IPS-NIHi7 (cell line): Measurements from ENCODE around the gene TPO.
"Not testable (repeated sequence)": the region's sequence is repeated elsewhere in the genome, so short reads cannot be mapped to it uniquely, and the experiment has no call there.

ENCODE experiments used
- DNase-seq: peaks from one replicate; pipeline ENCODE4 v3.0.0; 2012; ENCODE audit warnings: mixed read lengths; ENCODE audit errors: extremely low spot score

TPO gene

DNA sequence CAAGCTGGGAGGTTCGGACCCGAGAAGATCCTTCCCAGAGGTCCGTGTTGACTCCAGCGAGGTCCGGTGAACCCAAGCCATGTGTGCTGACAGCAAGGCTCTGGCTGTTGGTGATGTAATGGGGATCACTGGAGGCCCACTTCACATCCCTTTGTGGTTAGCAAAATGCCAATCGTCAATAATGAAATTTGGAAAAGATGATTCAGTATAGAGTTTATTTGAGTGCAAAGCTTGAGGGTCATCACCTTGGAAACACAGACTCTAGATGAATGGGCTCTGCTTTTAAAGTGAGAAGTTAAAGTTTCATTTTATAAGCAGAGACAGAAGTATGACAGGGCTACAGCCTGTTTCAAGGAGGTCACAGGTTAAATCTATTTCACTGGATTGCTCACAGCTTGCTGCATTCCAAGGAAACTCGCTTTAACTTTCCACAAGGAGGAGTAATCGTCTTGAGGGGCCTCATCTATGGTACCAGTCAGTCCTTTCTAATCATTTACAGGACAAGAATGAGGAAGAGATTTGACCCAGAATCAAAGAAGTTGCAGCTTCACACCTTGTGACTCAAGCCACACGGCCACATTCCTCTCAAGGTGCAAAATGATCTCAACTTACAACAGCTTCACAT is 140.5 kb downstream of the TPO start:
- DNase-seq, result no peak

DNA sequence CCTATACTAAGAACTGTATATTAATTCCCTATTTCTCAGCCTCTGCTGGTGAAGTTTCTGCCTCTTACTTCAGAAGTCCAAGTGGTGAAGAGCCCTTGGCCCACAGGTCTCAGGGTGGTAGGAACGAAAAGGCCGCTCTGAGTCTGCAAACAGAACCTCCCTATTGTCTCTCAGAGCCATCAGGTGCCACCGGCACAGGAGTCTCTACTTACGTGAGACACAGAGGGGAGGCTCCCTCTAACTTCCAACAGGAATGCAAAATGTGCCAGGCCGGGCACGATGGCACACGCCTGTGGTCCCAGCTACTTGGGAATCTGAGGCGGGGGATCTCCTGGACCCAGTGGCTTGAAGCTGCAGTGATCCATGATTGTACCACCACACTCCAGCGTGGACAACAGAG is 143.0 kb downstream of the TPO start:
- DNase-seq, result no peak

DNA sequence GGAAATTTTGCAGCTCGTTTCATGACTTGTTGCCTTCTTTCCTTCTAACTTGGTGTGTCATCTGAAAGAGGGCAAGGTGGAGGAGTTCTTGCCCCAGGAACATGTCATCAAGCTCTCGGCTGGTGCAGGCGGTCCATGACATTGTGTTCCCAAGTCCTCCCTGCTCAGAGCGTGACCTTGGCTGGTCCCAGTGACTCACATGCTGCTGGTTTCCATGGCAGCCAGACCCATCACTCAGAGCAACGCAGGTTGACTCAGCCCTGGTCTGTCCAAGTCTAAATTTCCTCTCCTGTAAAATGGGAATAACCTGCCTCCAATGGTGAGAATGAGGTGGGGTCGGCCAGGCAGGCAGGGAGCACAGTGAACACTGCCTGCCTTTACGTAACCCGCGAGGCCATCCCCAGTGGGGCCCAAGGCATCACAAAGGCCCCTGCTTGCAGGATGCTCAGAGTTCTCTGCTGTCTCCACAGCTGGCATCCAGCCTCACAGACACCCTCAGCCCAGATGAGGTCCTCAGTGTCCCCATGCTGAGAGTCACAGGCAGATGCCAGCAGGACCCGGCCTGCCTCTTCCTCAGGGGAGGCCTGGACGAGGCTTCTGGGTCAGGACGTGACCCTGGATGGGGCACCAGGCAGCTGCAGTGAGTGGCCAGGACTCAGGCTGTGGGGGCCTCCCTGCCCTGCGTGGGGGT is 143.7 kb downstream of the TPO start:
- no peak for DNase-seq

DNA sequence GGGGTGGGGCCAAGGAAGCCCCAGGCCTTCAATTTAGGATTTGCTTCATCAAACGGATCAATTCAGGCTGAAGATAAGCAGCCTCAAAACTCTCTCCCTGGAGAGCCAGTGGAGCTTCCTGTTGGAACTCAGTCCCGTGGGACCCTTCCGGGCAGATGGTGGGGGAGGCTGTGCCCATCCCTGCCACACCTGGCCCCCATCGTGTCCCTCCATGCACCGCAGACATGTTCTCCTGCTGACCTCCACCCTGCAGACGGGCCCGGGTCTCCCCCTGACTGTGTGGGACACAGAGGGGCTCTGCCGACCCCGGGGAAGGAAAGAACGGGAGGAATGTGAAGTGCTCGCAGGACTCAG is 144.2 kb downstream of the TPO start:
- DNase-seq, result no peak

DNA sequence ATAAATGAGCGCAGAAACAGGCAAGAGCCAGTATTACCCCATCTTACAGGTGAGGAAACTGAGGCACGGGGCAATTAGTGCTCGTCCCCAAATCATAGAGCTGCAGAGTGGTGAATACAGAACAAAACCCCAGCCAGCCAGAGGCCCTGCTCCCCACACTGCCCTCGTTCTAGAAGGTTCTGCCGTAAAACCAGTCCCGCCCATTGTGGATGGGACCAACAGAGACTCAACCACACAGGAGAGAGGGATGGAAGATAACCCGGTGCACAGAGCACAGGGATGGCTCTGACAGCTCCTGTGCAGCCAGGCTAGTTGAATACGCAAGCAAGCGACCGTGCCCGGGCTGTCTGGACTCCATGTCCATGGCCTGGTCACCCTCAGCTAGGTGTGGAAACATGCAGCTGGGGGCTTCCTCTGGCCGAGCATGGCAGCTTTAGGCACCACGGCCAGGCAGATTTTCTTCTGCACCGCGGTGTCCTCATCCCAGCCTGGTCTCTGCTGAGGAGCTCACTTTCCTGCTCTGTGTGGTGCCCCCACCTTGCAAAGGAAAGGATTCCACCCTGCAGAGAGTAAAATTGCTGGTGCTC is 146.4 kb downstream of the TPO start:
- no peak for DNase-seq

DNA sequence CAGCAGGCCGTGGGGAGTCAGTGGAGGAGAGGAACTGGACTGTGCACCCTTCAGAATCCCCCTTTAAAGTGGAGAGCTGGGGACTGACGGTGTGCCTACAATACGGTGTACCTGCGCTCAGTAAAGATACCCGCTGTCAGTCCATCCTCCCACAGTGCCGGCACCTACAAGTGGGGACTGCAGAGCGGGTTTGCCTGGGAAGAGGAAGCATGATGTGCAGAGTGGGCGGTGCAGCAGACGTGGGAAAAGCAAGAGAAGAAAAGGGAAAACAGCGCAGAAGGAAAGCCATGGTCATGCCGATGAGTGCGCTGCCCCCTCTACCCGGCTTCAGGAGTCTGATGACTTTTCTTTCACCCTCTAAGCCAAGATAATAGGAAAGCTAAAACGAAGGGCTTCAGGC is 148.0 kb downstream of the TPO start:
- DNase-seq, result no peak

DNA sequence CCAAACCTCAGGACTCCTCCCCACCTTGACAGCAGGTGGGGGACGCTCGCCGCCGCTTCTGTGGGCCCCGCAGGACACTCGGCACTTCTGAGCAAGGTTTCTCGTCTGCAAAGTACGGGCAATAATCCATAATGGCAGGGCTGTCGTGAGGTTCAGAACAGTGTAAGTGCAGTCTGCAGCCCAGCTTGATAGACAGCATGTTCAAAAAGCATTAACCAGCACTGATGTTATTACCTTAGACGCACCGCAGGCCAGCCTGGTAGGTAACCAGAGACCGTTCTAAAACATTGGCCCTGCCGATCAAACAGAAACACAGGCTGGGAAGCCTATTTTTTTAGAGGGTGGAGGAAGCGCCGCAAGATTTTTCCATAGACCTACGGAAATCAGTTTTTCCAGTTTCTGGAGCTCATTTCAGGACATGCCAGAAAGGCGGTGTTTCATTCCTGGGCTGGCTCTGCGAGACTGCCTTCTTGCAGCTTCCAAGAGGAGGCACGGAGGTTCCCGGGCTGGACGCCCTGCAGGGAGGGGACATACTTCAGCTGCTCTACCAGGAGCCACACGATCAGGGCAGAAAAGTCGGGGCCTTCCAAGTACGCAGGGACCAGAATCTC is 148.7 kb downstream of the TPO start:
- no peak for DNase-seq

DNA sequence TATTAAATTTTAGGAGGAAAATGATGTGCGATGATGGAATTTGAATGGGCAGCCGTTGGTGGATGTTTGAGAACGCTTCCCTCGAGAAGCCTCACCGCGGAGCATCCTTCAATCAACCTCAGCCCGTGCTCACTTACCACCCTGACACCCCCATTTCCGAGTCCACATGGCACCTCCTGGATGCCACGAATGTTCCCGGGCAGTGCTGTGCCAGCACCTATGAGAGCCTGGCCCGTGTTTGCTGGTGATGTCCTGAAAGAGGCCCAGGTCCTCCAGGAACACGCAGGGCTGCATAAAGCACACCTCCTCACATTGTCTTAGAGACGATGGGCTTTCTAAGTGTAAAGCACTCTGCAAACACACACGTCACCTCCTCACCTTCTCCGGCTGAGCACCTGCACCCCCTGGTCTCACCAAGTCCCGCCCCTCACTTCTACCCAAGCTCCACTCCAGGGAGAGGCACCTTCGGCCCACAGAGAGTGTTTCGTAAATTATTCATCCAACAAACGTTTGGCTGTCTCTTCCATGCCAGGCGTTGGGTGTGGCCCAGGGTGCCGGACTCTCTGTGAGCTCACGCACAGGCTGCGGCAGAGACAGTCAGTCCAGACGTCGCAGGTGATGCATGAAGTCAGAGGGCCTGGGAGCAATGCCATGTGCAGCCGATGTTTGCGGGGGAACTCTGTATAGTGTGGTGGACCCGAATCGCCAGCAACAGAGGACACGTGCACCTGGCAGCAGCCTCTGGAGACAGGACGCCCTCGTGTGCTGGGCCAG is 150.0 kb downstream of the TPO start:
- no peak for DNase-seq

DNA sequence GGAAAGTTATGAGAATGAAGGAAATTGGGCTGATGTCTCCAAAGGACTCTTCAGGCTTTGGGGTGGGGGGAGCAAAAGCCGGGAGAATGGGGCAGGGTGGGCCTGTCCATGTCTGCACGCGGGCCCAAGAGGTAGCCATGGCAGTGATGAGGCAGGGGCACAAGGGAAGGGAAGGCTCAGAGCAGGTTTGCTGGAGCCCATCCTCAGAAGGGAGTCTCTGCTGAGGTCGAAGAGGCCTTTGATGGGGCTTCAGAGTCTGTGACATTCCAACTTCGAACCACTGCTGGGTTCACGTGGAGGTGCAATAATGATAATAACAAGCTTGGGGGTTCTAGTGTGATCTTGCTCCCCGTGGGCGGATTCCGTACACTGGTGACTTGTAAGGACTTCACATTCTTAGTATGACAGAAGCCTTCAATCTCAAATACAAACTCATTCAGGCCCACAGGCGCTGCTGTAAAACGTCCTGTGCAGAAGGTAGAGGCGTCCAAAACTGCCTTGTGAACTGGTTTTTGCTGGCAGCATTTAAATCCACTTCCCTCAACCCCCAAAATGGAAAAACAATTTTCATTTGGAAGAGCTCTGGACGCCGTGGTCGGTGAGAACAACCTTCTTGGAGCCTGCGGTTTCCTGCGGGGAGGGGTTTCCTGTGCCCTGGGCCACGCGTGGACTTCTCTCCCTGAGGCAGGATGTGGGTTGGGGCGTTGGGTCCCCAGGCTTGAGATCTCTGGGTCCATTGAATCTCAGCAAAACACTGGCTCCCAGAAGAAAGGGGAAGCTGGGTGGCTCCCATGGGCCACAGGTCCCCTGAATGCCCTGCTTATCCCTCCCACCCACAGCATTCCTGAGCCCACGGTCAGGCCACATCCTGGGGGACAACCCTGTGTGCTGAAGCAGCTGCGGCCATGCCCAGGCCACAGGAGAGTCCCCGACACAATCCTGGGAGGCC is 151.0 kb downstream of the TPO start:
- no peak for DNase-seq

DNA sequence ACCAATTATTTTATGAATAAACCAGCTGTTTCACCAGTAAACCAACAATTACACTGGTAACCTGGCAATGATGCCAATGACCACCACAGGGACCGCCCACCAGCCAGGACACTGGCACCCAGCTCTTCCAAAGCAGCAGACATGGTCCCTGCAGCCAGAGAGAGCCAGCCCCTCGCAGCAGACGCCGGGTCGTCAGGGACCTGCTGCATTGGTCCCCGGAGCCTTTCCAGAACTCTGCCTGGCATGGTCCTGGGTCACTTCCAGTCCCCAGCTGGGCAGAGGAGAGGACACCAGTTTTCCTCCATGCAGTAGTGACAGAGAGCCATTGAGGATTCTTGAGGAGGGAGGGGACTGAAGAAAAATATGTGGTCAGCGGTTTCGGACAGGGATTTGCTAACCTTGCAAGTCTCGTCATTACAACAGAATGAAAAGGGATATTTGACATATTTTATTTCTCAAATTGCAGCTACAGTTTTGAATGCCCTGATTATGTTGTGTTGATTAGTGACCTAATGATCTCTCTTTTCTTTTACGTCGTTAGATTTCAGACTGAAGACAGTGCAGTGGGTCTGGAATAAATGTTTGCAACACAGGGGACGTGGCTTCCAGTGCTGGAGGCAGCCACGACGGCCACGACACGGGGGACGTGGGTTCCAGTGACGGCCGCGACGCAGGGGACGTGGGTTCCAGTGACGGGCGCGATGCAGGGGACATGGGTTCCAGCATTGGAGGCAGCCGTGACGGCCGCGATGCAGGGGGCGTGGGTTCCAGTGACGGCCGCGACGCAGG is 154.5 kb downstream of the TPO start:
- DNase-seq, result no peak

DNA sequence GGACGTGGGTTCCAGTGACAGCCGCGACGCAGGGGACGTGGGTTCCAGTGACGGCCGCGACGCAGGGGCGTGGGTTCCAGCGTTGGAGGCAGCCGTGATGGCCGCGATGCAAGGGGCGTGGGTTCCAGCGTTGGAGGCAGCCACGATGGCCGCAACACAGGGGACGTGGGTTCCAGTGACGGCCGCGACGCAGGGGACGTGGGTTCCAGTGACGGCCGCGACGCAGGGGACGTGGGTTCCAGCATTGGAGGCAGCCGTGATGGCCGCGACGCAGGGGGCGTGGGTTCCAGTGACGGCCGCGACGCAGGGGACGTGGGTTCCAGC is 155.0 kb downstream of the TPO start:
- DNase-seq, result not testable (repeated sequence)

DNA sequence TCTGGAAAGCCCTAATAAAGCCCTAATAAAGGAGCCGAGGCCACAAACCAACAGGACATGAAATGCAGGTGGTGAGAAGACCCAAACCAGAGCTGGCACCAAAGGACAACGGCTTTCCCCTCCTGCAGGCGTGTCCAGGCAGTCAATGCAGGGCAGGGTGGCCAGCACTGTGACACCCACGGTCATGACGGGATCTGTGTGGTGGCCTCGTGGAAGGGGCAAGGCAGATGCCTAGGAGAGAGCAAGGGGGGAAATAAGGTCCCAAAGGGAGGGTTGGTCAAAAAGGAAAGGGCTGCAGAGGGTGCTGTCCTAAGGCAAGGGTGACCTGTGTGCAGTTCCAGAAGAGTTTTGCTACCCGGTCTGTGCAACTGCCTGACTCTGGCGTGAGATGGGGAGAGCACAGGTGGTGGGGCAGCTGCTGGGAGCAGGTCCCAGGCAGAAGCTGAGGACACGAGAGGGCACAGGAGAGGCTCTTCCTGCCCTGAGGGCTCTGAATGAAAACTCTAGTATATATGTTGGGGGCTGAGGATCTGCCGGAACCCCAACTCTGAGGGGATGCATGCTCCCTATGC is 156.7 kb downstream of the TPO start:
- DNase-seq, result no peak

DNA sequence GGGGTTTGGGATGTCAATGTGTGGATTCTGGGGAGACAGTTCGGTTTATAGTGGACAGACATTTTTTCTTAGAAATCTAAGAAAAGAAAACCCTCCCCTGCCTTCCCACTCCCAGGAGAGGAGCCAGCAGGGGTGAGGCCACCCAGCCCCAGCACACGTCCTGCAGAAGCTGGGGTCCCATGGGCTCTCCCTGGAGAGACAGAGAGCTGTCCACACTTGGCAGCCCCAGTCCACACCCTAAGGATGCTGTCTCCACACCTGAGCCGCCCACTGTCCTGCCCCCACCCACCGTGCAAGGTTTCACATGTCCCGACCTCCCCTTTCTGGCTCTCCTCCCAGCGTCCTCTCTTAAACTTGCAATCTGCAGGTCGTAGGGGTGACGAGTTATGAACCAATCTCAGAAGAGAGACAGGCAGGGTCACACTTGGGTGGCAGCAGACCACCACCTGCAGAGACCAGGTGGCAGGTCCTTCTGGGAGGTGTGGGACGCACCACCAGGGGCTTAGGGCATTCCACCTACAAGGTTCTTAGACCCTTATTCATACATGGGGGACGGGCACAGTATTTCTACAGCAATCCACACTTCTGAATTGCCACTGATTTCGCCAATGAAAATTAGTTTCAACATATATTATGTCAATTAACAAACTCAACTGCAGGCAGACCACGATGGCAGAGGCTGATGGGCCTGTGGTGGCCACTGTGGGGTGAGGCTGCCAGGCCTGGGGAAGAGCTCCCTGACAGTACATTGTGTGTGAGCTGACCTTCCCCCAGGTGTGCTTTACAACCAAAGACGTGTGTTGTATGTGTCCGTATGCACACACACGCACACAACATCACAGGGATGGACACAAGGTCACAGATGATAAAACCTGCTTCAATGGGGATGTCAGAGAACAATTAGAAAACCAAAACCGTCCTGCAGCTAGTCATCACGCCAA is 158.5 kb downstream of the TPO start:
- no peak for DNase-seq

DNA sequence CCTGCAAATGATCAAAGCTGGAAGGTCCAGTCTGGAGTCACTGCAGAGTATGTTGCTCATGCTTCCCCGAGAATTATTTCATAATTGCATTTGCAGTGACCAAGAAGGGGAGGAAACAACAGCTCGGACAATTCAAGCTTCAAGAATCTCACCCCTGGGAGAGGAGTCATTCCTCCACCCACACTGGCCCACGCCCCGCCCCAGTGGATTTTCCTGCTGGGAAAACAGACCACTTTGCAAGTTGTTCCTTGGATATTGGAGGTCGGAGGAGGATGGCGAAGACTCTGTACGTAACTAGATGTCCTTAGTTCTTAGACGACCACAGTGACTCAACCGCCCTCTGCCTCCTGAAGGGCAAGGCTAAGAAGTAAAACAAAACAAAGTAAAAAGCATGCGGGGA is 159.4 kb downstream of the TPO start:
- DNase-seq, result no peak

DNA sequence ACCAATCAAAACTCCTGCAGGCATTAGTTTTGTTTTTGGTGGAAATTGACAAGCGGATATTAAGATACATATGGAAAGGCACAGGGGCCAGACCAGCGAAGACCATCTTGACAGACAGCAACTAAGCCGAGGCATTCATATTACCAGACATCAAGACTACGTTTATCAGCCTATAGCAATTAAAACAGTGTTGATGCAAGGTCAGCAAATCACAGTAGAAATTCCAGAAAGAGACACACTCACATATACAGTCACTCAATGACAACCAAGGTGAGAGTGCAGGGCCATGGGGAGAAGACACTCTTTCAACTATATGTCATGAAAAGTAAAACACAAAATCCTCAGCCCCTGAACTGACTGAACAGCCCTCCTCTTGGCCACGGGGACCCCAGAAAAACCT is 164.6 kb downstream of the TPO start:
- DNase-seq, result no peak

DNA sequence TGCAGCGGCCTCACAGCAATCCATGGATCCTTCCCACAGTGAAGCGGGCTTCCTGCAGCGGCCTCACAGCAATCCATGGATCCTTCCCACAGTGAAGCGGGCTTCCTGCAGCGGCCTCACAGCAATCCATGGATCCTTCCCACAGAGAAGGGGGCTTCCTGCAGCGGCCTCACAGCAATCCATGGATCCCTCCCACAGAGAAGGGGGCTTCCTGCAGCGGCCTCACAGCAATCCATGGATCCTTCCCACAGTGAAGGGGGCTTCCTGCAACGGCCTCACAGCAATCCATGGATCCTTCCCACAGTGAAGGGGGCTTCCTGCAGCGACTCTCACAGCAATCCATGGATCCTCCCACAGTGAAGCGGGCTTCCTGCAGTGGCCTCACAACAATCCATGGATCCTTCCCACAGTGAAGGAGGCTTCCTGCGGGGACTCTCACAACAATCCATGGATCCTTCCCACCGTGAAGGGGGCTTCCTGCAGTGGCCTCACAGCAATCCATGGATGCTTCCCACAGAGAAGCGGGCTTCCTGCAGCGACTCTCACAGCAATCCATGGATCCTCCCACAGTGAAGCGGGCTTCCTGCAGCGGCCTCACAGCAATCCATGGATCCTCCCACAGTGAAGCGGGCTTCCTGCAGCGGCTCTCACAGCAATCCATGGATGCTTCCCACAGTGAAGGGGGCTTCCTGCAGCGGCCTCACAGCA is 168.1 kb downstream of the TPO start:
- DNase-seq, result not testable (repeated sequence)

DNA sequence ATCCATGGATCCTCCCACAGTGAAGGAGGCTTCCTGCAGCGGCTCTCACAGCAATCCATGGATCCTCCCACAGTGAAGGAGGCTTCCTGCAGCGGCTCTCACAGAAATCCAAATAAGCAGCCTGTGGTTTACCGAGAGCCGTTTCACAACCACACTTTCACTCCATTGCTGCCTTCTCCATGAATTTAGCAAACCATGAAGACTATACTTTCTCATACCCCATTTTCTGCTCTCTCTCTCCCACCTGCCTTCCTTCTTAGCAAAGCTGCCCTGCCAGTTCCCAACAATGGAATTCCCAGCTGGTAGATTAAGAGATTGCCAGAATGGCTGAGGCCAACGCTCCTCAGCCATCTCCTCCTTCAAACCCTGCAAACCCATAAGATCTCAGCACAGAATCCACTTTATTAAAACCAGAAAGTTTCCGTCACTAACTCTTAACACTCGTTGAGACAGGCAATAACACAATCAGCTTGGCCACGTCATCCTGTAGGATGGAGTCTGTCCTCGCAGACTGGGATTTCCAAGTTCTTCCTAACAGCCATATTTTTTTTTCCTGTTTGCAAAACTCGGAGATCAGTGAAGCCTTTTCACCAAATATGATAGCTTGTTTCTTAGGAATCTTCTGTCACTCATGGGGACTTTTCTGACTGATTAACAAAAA is 168.8 kb downstream of the TPO start:
- DNase-seq, result no peak

DNA sequence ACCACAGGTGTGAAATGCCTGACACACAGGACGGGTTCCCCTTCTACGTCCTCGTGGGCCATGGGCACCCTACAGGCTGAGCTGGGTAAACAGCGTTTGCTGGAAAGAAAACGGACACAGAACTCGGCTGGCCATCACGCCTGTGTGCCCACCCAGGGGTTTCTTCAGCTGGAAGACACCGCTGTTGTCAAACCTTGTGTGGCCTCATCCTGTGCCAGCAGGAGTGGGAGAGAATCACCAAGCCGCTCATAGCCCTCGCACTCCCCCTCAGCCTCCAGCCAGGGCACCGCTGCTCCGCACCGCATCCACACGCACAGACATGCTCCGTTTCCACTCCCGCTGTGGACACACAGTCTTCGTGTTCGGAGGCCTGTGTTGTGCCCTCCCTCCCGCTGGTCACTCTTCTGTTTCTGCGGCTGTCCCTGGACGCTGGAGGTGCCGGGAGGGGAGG is 169.7 kb downstream of the TPO start:
- DNase-seq, result no peak
